T-helper 1 cell treated with Interleukin-12 subunit alpha and Interleukin-12 subunit beta and Interleukin-4 antibody, amounts not matched to agents 30 μg/mL and 1 μg/mL, for 36 hours (primary cell): ENCODE data around the gene OGFOD1.

ENCODE experiments used
- H3K27ac Mint-ChIP-seq: one replicate; pipeline ENCODE4 v1.8.0; 2021; ENCODE audit warnings: mild to moderate bottlenecking, mixed read lengths
- H3K27me3 Mint-ChIP-seq: one replicate; pipeline ENCODE4 v1.8.0; 2021; ENCODE audit warnings: low read depth, mixed read lengths
- H3K36me3 Mint-ChIP-seq: one replicate; pipeline ENCODE4 v1.8.0; 2021; ENCODE audit warnings: low read depth, mixed read lengths
- H3K4me1 Mint-ChIP-seq: one replicate; pipeline ENCODE4 v1.8.0; 2021; ENCODE audit warnings: low read depth, mixed read lengths
- H3K4me3 Mint-ChIP-seq: one replicate; pipeline ENCODE4 v1.8.0; 2021; ENCODE audit warnings: mild to moderate bottlenecking, moderate library complexity, mixed read lengths
- H3K9me3 Mint-ChIP-seq: one replicate; pipeline ENCODE4 v1.8.0; 2021; ENCODE audit warnings: mixed read lengths

Gene OGFOD1

DNA sequence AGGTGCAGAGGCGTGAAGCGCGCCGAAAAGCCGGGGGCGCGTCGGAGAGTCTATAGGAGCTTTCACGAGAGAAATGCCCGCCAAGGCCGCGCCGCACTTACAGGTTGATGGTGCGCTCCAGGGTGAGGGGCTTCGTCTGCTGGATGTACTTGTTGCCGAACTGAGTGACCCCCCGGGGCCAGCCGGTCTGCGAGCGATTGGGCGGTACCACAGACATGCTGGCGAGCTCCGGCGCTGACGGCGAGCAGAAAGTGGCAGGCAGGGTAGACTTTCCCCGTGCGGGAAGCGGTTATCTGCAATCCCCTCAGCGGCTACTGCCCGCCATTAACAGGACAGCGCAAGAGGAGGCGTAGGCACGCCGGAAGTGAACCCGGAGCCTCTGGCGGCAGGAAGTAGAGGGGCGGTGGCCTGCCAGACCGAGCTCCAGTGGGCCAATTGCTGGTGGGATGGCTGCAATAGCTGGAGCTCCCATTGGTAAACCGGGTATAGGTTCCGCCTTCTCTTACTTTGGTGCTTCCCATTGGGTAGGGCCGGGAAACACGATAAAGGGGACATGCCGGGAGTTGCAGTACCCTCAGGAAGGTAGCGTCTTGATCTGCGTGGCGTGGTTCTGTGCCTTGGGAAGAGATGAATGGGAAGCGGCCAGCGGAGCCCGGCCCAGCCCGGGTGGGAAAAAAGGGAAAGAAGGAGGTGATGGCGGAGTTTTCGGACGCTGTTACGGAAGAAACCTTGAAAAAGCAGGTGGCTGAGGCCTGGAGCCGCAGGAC, at the start of gene OGFOD1, which contains the start of gene NUDT21:
Gene OGFOD1 (plus strand): TSS at position 569 of the 767 bp plus-strand sequence. CDS start 59 bp downstream, at position 628.
Gene NUDT21 (minus strand): TSS at position 347 of the 767 bp plus-strand sequence. CDS start 130 bp downstream, at position 217.
- H3K36me3 Mint-ChIP-seq, result peaks cover 34% of the 10 kb centered on the region
- H3K27ac Mint-ChIP-seq, result peak within 1 kb of the TSS; percentile 98
- no peaks in the 10 kb centered on the region for H3K9me3 Mint-ChIP-seq
- H3K4me1 Mint-ChIP-seq, result peaks cover 42% of the 10 kb centered on the region
- H3K4me3 Mint-ChIP-seq, result peak within 1 kb of the TSS; percentile 100
- H3K27me3 Mint-ChIP-seq, result no peaks in the 10 kb centered on the region

DNA sequence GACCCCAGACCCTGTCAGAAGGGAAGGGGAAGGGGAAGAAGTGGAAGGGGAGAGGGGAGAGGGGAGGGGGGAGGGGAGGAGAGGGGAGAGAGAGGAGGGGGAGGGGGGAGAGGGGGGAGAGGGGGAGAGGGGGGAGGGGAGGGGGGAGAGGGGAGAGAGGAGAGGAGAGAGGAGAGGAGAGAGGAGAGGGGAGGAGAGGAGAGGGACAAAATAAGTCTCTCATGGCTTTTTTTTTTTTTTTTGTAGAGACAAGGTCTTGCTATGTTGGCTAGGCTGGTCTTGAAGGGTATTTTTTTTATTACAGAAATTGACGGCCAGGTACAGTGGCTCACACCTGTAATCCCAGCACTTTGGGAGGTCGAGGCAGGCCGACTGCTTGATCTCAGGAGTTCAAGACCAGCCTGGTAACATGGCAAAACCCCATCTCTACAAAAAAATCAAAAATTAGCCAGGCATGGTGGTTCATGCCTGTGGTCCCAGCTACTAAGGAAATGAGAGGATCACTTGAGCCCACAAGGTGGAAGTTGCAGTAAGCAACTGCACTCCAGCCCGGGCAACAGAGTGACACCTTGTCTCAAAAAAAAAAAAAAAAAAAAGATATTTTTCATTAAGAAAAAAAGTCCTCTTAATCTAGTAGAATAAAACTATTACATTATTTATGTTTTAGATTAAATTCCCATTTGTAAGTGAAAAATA, 45.2 kb upstream of the OGFOD1 start:
- H3K4me1 Mint-ChIP-seq, result peaks cover 5% of the 10 kb centered on the region
- H3K27ac Mint-ChIP-seq, result no peak overlapping the region
- H3K4me3 Mint-ChIP-seq, result no peak overlapping the region
- H3K9me3 Mint-ChIP-seq, result no peaks in the 10 kb centered on the region
- H3K27me3 Mint-ChIP-seq, result no peaks in the 10 kb centered on the region
- peaks cover 24% of the 10 kb centered on the region for H3K36me3 Mint-ChIP-seq

DNA sequence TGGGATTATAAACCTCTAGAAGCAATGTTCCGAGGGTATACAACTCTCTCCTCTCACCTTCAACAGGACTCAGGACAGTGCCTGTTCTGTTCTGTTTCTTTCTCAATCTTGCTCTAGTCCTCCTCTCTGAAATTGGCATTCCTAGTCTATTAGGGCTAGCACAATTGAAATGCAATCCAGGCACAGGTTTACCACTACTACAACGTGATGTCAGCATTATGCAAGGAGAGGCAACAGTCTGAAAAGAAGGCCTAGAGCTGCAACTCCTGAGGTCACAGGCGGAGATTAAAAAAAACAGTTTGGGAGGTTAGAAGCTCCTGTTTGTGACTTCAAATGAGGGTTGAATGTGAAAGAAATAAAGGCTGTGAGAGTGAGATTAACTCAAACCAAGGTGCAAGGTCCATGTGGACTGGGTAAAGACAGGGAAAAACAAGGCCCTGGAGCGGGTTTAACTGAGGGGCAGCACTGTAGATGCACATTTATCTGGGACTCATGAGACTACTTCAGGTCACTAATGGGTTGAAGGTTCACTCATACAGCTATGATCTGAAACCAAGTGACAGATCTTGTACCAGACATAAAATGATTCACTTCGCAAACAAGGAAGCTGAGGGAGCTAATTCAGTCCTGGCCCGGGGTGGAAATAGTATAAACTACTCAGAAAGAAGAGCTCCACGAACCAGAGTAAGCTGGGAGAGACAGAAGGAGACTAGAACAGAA, 42.8 kb upstream of the OGFOD1 start:
- H3K9me3 Mint-ChIP-seq, result no peaks in the 10 kb centered on the region
- no peaks in the 10 kb centered on the region for H3K27me3 Mint-ChIP-seq
- no peak overlapping the region for H3K4me3 Mint-ChIP-seq
- peaks cover 18% of the 10 kb centered on the region for H3K36me3 Mint-ChIP-seq
- H3K4me1 Mint-ChIP-seq, result peaks cover 5% of the 10 kb centered on the region
- H3K27ac Mint-ChIP-seq, result no peak overlapping the region

DNA sequence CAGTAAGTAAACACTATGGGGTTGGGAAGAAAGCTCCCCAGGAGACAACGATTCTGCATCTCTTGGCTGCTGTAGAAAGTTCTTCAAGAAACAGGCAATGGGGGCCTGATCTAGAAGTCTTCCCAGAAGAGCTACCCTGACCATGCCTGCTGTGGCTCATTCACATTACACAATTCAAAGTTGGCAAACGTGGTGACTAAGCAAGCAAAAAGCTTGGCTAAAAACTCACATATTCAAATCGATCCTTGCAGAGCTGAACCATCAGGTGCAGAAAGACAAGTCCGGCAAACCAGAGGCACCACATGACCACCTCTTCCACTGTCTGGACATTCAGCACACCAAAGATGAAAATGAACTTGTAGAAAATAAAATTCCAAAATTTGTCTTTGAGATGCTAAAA, 42.2 kb upstream of the OGFOD1 start:
- H3K9me3 Mint-ChIP-seq, result no peaks in the 10 kb centered on the region
- no peak overlapping the region for H3K27ac Mint-ChIP-seq
- peaks cover 5% of the 10 kb centered on the region for H3K4me1 Mint-ChIP-seq
- H3K4me3 Mint-ChIP-seq, result no peak overlapping the region
- H3K36me3 Mint-ChIP-seq, result peaks cover 18% of the 10 kb centered on the region
- no peaks in the 10 kb centered on the region for H3K27me3 Mint-ChIP-seq

DNA sequence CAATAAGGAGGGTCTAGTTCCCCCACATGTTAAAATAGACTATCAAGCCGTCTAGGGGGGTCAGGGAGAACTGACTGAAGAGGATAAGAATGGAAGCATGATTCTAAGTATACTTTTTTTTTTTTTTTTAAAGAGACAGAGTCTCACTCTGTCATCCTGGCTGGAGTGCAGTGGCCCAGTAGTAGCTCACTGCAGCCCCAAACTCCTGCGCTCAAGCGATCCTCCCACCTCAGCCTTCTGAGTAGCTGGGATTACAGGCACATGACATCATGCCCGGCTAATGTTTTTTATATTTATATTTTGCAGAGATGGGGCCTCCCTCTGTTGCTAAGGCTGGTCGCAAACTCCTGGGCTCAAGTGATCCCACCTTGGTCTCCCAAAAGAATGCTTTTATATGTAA, 40.2 kb upstream of the OGFOD1 start:
- Mint-ChIP-seq H3K36me3 (peaks cover 9% of the 10 kb centered on the region), H3K4me1 (peaks cover 8% of the 10 kb centered on the region), H3K27me3 (no peaks in the 10 kb centered on the region), H3K27ac (no peak overlapping the region), H3K4me3 (no peak overlapping the region), H3K9me3 (no peaks in the 10 kb centered on the region)

DNA sequence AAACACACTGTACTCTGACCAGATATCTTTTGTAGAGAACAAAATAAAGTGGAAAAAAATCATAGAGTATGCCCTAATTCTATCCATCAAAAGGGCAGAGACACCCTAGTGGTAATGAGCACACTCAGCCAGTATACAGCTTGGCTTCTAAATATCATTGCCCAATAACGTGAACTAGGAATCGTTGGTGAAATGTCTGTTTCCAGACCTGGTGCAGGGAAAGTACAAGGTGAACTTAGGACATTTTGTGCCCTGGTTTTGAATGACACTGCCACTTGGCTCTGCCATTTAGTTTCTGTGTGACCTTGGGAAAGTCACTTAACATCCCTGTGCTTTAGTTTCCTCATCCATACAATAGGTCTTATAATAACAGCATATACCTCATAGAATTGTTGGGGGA, 39.7 kb upstream of the OGFOD1 start:
- H3K27me3 Mint-ChIP-seq, result no peaks in the 10 kb centered on the region
- no peaks in the 10 kb centered on the region for H3K9me3 Mint-ChIP-seq
- H3K27ac Mint-ChIP-seq, result no peak overlapping the region
- peaks cover 9% of the 10 kb centered on the region for H3K36me3 Mint-ChIP-seq
- no peak overlapping the region for H3K4me3 Mint-ChIP-seq
- H3K4me1 Mint-ChIP-seq, result peaks cover 8% of the 10 kb centered on the region

DNA sequence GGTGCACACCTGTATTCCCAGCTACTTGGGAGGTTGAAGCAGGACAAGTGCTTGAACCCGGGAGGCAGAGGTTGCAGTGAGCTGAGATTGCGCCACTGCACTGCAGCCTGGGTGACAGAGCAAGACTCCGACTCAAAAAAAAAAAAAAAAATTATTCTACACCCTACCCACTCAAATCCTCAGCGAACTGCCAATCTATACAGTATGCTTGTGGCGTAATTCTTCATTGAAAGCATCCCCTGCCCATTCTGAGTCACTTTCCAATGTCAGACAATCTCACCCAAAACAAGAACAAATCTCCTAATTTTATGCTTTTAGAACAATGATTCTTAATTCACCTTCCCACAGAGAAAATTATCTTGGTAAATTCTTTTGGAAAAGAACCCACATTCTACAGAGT, 38.0 kb upstream of the OGFOD1 start:
- Mint-ChIP-seq H3K36me3 (peaks cover 7% of the 10 kb centered on the region), H3K9me3 (no peaks in the 10 kb centered on the region), H3K27me3 (no peaks in the 10 kb centered on the region), H3K27ac (no peak overlapping the region), H3K4me1 (peaks cover 8% of the 10 kb centered on the region), H3K4me3 (no peak overlapping the region)

DNA sequence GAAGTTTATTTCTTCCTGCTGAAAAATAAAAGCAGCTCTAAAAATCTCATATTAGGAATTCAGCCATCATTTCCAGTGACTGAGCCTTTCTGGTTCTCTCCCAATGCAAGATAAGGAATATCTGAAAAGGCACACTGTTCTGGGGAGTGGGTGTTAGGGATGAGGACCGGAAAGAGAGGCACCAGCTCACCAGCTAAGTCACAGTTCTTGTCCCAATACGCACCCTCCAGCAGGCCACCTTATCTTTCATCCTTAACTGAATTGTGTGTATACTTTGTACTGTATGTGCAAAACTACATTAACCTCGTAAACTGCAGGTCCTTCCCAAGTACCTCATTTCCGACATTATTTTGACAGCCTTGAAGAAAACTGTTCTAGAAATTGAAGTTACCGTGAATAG, 37.0 kb upstream of the OGFOD1 start:
- Mint-ChIP-seq H3K9me3 (no peaks in the 10 kb centered on the region), H3K27ac (no peak overlapping the region), H3K36me3 (peaks cover 3% of the 10 kb centered on the region), H3K4me1 (peaks cover 8% of the 10 kb centered on the region), H3K27me3 (no peaks in the 10 kb centered on the region), H3K4me3 (no peak overlapping the region)

DNA sequence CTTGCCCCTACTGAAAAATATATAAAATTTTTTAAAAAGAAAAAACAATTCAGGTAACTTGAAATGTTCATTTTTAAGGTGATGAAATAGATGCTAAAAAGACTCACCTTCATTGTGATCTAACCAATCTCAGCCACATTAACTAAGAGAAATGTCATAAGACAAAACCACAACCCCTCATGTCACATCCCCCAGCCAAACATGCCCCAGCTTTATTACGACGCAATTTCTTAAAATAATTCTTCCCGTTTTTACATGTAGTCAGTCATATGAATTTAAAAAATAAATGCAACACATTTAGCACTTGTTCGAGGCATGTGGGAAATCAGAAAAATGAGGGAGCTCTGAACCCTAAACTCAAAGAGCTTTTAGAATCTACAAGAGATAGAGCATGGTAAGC, 35.5 kb upstream of the OGFOD1 start:
- Mint-ChIP-seq H3K9me3 (no peaks in the 10 kb centered on the region), H3K4me3 (no peak overlapping the region), H3K27ac (no peak overlapping the region), H3K27me3 (no peaks in the 10 kb centered on the region), H3K4me1 (peaks cover 15% of the 10 kb centered on the region), H3K36me3 (peaks cover 3% of the 10 kb centered on the region)

DNA sequence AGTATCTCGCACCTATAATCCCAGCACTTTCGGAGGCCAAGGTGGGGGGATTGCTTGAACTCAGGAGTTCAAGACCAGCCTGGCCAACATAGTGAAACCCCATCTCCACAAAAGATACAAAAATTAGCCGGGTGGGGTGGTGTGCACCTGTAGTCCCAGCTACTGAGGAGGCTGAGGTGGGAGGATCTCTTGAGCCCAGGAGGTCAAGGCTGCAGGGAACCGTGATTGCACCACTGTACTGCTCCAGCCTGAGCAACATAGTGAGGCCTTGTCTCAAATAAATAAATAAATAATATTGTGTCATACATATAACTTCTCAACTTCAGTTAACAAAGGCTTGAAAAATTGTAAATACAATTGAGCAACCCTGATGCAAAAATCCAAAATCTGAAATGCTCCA, 34.2 kb upstream of the OGFOD1 start:
- Mint-ChIP-seq H3K9me3 (no peaks in the 10 kb centered on the region), H3K27me3 (no peaks in the 10 kb centered on the region), H3K27ac (no peak overlapping the region), H3K4me1 (peaks cover 21% of the 10 kb centered on the region), H3K4me3 (no peak overlapping the region), H3K36me3 (peaks cover 3% of the 10 kb centered on the region)

DNA sequence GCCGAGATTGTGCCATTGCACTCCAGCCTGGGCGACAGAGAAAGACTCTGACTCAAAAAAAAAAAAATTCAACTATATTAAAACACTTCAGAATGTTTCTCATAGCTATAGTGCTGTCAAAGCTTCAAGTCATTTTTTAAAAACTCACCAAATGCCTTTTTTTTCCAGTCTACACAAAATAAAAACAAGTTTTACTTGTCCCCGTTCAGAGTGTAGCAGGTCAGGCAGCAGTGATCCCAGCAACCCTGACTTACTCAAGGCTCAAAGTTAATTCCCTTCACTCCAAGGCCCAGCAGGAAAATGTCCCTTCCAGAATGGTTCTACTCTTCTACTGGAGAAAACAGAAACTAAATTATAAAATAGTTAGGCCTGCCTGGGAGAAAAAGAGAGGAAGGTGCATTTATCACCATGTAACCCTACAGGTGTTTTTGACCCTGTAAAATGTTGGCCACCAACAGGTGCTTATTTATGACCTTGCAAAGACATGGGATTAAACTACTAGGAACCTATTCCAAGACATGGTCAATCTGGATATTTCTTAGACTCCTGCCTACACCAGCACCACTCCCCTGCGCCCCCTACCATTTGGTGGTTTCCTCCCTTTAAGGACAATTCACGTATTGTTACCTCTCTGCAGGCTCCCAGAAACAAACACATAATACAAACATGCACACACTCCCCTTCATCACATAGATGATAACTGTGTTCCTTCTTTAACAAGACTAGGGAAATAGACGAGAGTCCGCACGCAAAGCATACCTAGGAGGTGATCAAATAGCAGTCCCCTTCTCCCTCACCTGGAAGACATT, 31.4 kb upstream of the OGFOD1 start:
- H3K36me3 Mint-ChIP-seq, result peaks cover 4% of the 10 kb centered on the region
- no peaks in the 10 kb centered on the region for H3K27me3 Mint-ChIP-seq
- H3K9me3 Mint-ChIP-seq, result no peaks in the 10 kb centered on the region
- no peak overlapping the region for H3K4me3 Mint-ChIP-seq
- peaks cover 41% of the 10 kb centered on the region for H3K4me1 Mint-ChIP-seq
- H3K27ac Mint-ChIP-seq, result no peak overlapping the region

DNA sequence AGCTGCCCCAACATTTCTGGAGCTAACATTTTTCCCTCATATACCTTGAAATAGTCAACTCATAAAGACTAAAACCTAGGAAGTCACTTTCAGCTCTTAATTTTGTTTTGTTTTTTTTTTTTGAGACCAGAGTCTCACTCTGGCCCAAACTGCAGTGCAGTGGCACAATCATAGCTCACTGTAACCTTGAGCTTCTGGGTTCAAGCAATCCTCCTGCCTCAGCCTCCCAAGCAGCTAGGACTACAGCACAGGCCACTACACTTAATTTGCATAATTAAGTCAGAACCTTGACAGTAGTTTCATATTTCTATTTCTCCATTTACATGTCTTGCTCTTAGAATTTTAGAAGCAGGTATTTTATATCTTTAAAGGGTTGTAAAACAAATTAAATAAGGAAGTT, 30.7 kb upstream of the OGFOD1 start:
- H3K4me3 Mint-ChIP-seq, result no peak overlapping the region
- peaks cover 4% of the 10 kb centered on the region for H3K36me3 Mint-ChIP-seq
- peaks cover 38% of the 10 kb centered on the region for H3K4me1 Mint-ChIP-seq
- no peaks in the 10 kb centered on the region for H3K27me3 Mint-ChIP-seq
- H3K9me3 Mint-ChIP-seq, result no peaks in the 10 kb centered on the region
- H3K27ac Mint-ChIP-seq, result no peak overlapping the region

DNA sequence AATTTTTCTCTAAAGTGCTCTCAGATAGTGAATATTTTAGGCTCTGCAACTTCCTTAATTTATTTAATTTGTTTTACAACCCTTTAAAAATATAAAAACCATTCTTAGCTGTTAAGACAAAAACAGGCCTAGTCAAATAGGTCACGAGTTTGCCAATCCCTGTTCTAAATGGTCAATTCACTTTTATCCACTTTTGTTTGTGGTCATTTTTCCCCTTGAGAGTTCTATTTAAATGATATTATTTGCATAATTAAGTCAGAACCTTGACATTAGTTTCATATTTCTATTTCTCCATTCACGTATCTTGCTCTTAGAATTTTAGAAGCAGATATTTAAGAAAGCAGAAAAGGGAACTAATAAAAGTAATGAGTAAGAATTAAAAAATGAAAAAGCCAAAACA, 30.0 kb upstream of the OGFOD1 start:
- Mint-ChIP-seq H3K27ac (no peak overlapping the region), H3K27me3 (no peaks in the 10 kb centered on the region), H3K4me3 (no peak overlapping the region), H3K36me3 (peaks cover 4% of the 10 kb centered on the region), H3K9me3 (no peaks in the 10 kb centered on the region), H3K4me1 (peaks cover 38% of the 10 kb centered on the region)

DNA sequence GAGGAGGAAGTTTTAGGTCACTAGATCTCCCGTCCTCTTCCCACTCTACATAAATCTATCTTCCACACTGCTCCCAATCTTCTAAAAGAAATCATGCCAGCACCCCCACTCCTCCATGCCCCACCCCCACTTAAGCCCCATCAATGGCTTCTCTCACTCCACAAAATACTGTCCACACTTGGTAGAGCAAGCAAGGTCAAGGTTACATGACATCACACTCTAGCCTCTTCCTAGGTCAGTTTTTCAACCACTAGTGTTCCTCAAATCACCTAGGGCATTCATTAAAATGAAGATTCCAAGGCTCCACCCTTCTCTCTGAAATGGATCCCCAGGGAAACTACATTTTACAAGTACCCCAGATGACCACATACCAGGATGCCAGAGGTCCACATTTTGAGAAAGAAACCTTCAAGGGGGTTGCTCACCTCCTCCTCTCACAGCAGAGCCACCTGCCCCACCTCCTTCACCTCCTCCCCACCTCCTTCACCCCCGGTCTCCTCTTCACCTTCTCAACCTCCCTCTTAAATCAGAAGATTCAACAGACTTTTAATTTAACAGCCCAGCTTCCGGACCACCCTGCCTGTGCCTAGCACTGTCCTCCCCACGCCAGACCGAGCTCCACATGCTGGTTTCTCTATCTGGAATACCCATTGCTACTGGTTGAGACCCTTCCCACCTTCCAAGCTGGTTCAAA, 29.2 kb upstream of the OGFOD1 start:
- Mint-ChIP-seq H3K27me3 (no peaks in the 10 kb centered on the region), H3K4me3 (no peak overlapping the region), H3K27ac (no peak overlapping the region), H3K9me3 (no peaks in the 10 kb centered on the region), H3K4me1 (peaks cover 38% of the 10 kb centered on the region), H3K36me3 (peaks cover 4% of the 10 kb centered on the region)
